K562 (cell line): ENCODE results near the gene TP73. TPM values are rescaled to one million over a fixed set of nuclear protein-coding genes. Genes with fewer than 3 reads are reported as not detected.

ENCODE experiments used
- ATAC-seq: fragments of 200-7000 bp; cut with Tn5 transposase; 3 replicates; pipeline ENCODE4 v1.9.1; 2020; ENCODE audit warnings: moderate library complexity
- BruUV-seq: library from RNA; stranded (reverse); fragments of 400-500 nt; replicated peaks from 2 replicates; lab custom pipeline; 2021; lab: Mats Ljungman, UMichigan
- CTCF ChIA-PET: fragments of 300-600 bp; formaldehyde crosslinking; extraction: SDS; loops from one replicate; lab custom pipeline; 2021; ENCODE audit warnings: low intra/inter-chr PET ratio; lab: Yijun Ruan, JAX
- POLR2A ChIA-PET: fragments of 300-600, 350-650 bp; sonication (Branson Sonifier 250); formaldehyde crosslinking; extraction: SDS; loops from one replicate; lab custom pipeline; 2021; ENCODE audit warnings: antibody characterized with exemption, inconsistent platforms; lab: Yijun Ruan, JAX
- DNase-seq, 4 experiments: peaks; one replicate each; pipeline versions ENCODE4 v3.0.0 to v3.0.0-alpha.2; 2011 to 2018; ENCODE audit warnings: low spot score in 3 of 4, mixed read lengths in 3 of 4; ENCODE audit errors: extremely low read depth in 1 of 4
- FAIRE-seq: peaks from 2 replicates; lab custom pipeline; 2011; peaks lifted over from hg19 to GRCh38; lab: Jason Lieb, UNC
- H2AFZ ChIP-seq: 2 replicates; pipeline ENCODE4 v1.6.0; 2011; ENCODE audit warnings: low read depth, low read length, control low read depth, inconsistent platforms
- H3K27ac ChIP-seq: fragments of 200-600 bp; 3 replicates; pipeline ENCODE4 v1.8.0; 2011; ENCODE audit warnings: low read depth, mild to moderate bottlenecking, control low read depth, inconsistent platforms, low read length, moderate library complexity, mixed read lengths; ENCODE audit errors: extremely low read depth
- H3K27me3 ChIP-seq, 2 experiments: fragments of 300-600 bp in 1 of 2; 2 replicates in 1 of 2; 3 replicates in 1 of 2; pipeline versions ENCODE4 v1.6.0 to v1.8.0; 2011; ENCODE audit warnings: inconsistent platforms in 2 of 2, low read length in 2 of 2, mild to moderate bottlenecking in 1 of 2, mixed read lengths in 1 of 2, moderate library complexity in 1 of 2; ENCODE audit not compliant: control insufficient read depth in 2 of 2, insufficient read depth in 2 of 2
- H3K36me3 ChIP-seq: fragments of 300-600 bp; 3 replicates; pipeline ENCODE4 v1.8.0; 2011; ENCODE audit warnings: mild to moderate bottlenecking, low read length, inconsistent platforms; ENCODE audit not compliant: control insufficient read depth, insufficient read depth
- H3K4me1 ChIP-seq, 2 experiments: fragments of 200-600 bp in 1 of 2; replicated peaks in 1 of 2; 2 replicates in 1 of 2; 3 replicates in 1 of 2; pipeline versions ENCODE4 v1.5.1 to v1.8.0; 2011; ENCODE audit warnings: inconsistent platforms in 2 of 2, low read length in 2 of 2, mild to moderate bottlenecking in 1 of 2, mixed read lengths in 1 of 2, moderate library complexity in 1 of 2; ENCODE audit not compliant: control insufficient read depth in 2 of 2, insufficient read depth in 2 of 2
- H3K4me2 ChIP-seq: 2 replicates; pipeline ENCODE4 v1.6.1; 2011; ENCODE audit warnings: low read length, control low read depth, inconsistent platforms, mixed read lengths; ENCODE audit not compliant: insufficient read depth
- H3K4me3 ChIP-seq: fragments of 200-600 bp; sonication (generic), shearing (Covaris generic); 2 replicates; pipeline ENCODE4 v1.5.1; 2016; ENCODE audit warnings: control low read depth, inconsistent platforms
- H3K79me2 ChIP-seq: fragments of 200-600 bp; 3 replicates; pipeline ENCODE4 v1.8.0; 2011; ENCODE audit warnings: low read length, inconsistent platforms; ENCODE audit not compliant: control insufficient read depth, insufficient read depth
- H3K9ac ChIP-seq, 2 experiments: 2 replicates each; pipeline versions ENCODE4 v1.6.0 to v1.6.1; 2011; ENCODE audit warnings: low read depth in 2 of 2, low read length in 2 of 2, control low read depth in 1 of 2, inconsistent platforms in 1 of 2, mild to moderate bottlenecking in 1 of 2, mixed read lengths in 1 of 2; ENCODE audit not compliant: insufficient read depth in 1 of 2
- H3K9me1 ChIP-seq: one replicate; pipeline ENCODE4 v1.6.0; 2011; ENCODE audit warnings: inconsistent platforms, mild to moderate bottlenecking, low read length, moderate library complexity; ENCODE audit not compliant: control insufficient read depth, insufficient read depth
- H3K9me3 ChIP-seq: replicated peaks from 2 replicates; pipeline ENCODE4 v1.5.1; 2011; ENCODE audit warnings: low read depth, low read length, inconsistent platforms; ENCODE audit not compliant: control insufficient read depth, insufficient read depth
- H4K20me1 ChIP-seq: replicated peaks from 2 replicates; pipeline ENCODE4 v1.6.1; 2011; ENCODE audit warnings: low read length, inconsistent platforms, mixed read lengths; ENCODE audit not compliant: control insufficient read depth, insufficient read depth
- CHCHD3 ChIP-seq: fragments of 250-450 bp; sonication (Bioruptor Pico); IDR thresholded peaks from 2 replicates; pipeline ENCODE4 v2.1.2; 2022; ENCODE audit warnings: mild to moderate bottlenecking
- KHSRP ChIP-seq: fragments of 450-650 bp; IDR thresholded peaks from 2 replicates; pipeline ENCODE4 v1.6.1; 2017
- POLR2B ChIP-seq: fragments of 450-650 bp; IDR thresholded peaks from 2 replicates; pipeline ENCODE4 v1.6.1; 2018; ENCODE audit warnings: low read depth; ENCODE audit not compliant: partially characterized antibody
- PTTG1 ChIP-seq: fragments of 450-650 bp; IDR thresholded peaks from 2 replicates; pipeline ENCODE4 v1.6.1; 2016; ENCODE audit warnings: low read depth, mild to moderate bottlenecking, missing genetic modification characterization, missing compliant biosample characterization
- SMARCA5 ChIP-seq: fragments of 450-650 bp; IDR thresholded peaks from 2 replicates; pipeline ENCODE4 v1.6.1; 2016
- SPI1 ChIP-seq: IDR thresholded peaks from 2 replicates; pipeline ENCODE4 v1.6.1; 2011; ENCODE audit warnings: low read depth, low read length, control low read depth, borderline replicate concordance
- THRAP3 ChIP-seq: fragments of 450-650 bp; IDR thresholded peaks from 2 replicates; pipeline ENCODE4 v1.6.1; 2016; ENCODE audit warnings: mild to moderate bottlenecking, inconsistent platforms, borderline replicate concordance
- WHSC1 ChIP-seq: IDR thresholded peaks from one replicate; pipeline ENCODE4 v1.6.1; 2012; ENCODE audit warnings: low read length, control low read depth, inconsistent platforms
- ZBTB7A ChIP-seq: IDR thresholded peaks from 2 replicates; pipeline ENCODE4 v1.6.1; 2011; ENCODE audit warnings: low read depth, mild to moderate bottlenecking, low read length, moderate library complexity, borderline replicate concordance; ENCODE audit not compliant: control insufficient read depth
- ZKSCAN3 ChIP-seq: fragments of 250-450 bp; sonication (Bioruptor Pico); IDR thresholded peaks from 2 replicates; pipeline ENCODE4 v1.4.0; 2020
- ZKSCAN8 ChIP-seq: fragments of 200-800 bp; sonication (Bioruptor generic); IDR thresholded peaks from 2 replicates; pipeline ENCODE4 v1.6.1; 2016; ENCODE audit warnings: missing genetic modification characterization, missing compliant biosample characterization
- ZNF217 ChIP-seq: sonication (generic); formaldehyde crosslinking; IDR thresholded peaks from 2 replicates; pipeline ENCODE4 v1.8.0; 2022; ENCODE audit warnings: mild to moderate bottlenecking, missing genetic modification reagents
- ZNF347 ChIP-seq: fragments of 450-650 bp; formaldehyde crosslinking; IDR thresholded peaks from 2 replicates; pipeline ENCODE4 v1.4.0; 2020; ENCODE audit warnings: low read depth, mild to moderate bottlenecking, moderate library complexity
- ZNF431 ChIP-seq: sonication (generic); formaldehyde crosslinking; IDR thresholded peaks from 2 replicates; pipeline ENCODE4 v1.8.0; 2022; ENCODE audit warnings: mild to moderate bottlenecking, missing genetic modification reagents
- ZNF586 ChIP-seq: fragments of 450-650 bp; formaldehyde crosslinking; conservative IDR thresholded peaks from 2 replicates; pipeline ENCODE4 v1.4.0; 2020; ENCODE audit warnings: mild to moderate bottlenecking, moderate library complexity
- WGBS: fragments of 100-300 bp; shearing (Covaris generic); methylation state at CpG from one replicate; pipeline ENCODE4 v1.1.6; 2016; ENCODE audit warnings: low coverage, mixed read lengths; ENCODE audit not compliant: insufficient coverage; ENCODE audit errors: missing lambda C conversion rate; 5-methylcytosine and 5-hydroxymethylcytosine counted together
- in situ Hi-C: fragments of 300-500 bp; cut with MboI; formaldehyde crosslinking; loops from 4 replicates; pipeline ENCODE4 v1.15.0; 2018; ENCODE audit warnings: inconsistent platforms, mixed read lengths
- intact Hi-C: fragments of 100-400 bp; cut with micrococcal nuclease; formaldehyde crosslinking; loops from 2 replicates; pipeline ENCODE4 v1.14.2; 2022
- polyA plus RNA-seq, 8 experiments: library from polyadenylated mRNA; depleted of rRNA in 4 of 8; stranded (reverse) in 5 of 8; unstranded in 3 of 8; fragments of >200 nt; fragmentation: Nextera tagmentation in 2 of 8; fragmentation: Illumina TruSeq in 1 of 8; extraction: Ambion mirVana in 2 of 8; extraction: Trizol in 1 of 8; gene quantifications; 2 replicates each; pipeline versions ENCODE4 v1.2.1 to v1.2.3, GENCODE V29; 2011 to 2014; ENCODE audit warnings: inconsistent platforms in 1 of 8, missing spikeins in 1 of 8
- total RNA-seq, 7 experiments: library from RNA; depleted of rRNA in 6 of 7; stranded (reverse); fragments of >200 nt in 6 of 7; fragmentation: Illumina TruSeq in 2 of 7; extraction: Trizol in 2 of 7; gene quantifications; 2 replicates each; pipeline versions ENCODE4 v1.2.1 to v1.2.3, GENCODE V29; 2011 to 2021; ENCODE audit warnings: low replicate concordance in 1 of 7
- TF ChIP-seq, protein P1 (sequence below): sonication (generic); formaldehyde crosslinking; IDR thresholded peaks from 2 replicates; pipeline ENCODE4 v1.8.0; 2023; ENCODE audit warnings: mild to moderate bottlenecking, missing genetic modification reagents
- TF ChIP-seq, protein P2 (sequence below): fragments of 250-450 bp; sonication (Bioruptor Pico); IDR thresholded peaks from 2 replicates; pipeline ENCODE4 v1.5.0; 2022; ENCODE audit warnings: mild to moderate bottlenecking
- TF ChIP-seq, protein P3 (sequence below): fragments of 450-650 bp; IDR thresholded peaks from 2 replicates; pipeline ENCODE4 v1.6.1; 2016; ENCODE audit warnings: antibody characterized with exemption

The TP73 gene
- total and polyA plus RNA-seq, 9 of the 15 experiments (the other 6 are each of a cell fraction or from before 2014, with no cell fraction given): 0.07 to 1.6 (median 0.40) TPM; not detected in 2

DNA sequence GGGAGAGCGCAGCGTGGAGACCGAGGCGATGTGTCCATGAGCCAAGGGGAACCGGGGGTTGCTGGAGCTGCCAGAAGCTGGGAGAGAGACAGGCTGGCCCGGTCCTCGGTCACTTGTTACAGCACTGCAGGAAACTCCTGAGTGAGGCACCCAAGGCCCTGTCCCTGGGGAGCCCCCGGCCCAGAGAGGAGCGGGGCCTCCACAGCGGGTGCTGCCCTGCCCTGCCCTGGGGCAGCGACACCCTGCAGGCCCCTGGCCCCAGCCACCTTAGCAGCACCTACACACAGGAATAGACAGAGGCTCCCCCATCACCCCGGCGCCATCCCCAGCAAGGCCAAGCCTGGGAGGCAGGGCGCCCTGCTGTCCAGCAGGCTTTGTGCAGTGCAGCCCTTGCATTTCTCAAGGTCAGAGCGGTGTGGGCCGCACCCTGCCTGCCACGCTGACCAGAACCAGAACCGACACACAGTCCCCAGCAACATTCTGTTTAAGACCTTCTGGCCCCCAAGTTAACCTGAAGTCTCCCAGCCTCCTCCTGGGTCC, 34.4 kb upstream of the TP73 start:
- Histone ChIP-seq H3K4me3 (no peak overlapping the region), H3K79me2 (no peaks in the 10 kb centered on the region), H3K9me3 (no peaks in the 10 kb centered on the region), H3K36me3 (no peaks in the 10 kb centered on the region), H4K20me1 (peaks cover 27% of the 10 kb centered on the region), H3K4me1 (peaks cover 4 to 18% of the 10 kb centered on the region in 2 experiments; a peak in 3 of 5 replicates), H3K9me1 (no peaks in the 10 kb centered on the region), H3K4me2 (no peak overlapping the region), H3K9ac (peak overlapping the region in 1 of 2 experiments; percentile 64; a peak in 1 of 4 replicates), H3K27me3 (peaks cover 24 to 61% of the 10 kb centered on the region in 2 experiments; a peak in 4 of 5 replicates), H2AFZ (no peak overlapping the region), H3K27ac (no peak overlapping the region)
- ChIA-PET POLR2A (interaction anchor here (0.7 to 1.1 kb wide), 3 partner anchors 10 to 277 kb away, joined by 3 to 4 read pairs (median 3); no protein-coding TSS in a partner anchor), CTCF (interaction anchor here (0.6 to 2.4 kb wide), 2 partner anchors 124 to 165 kb away, joined by 4 to 16 read pairs; partner anchors contain the start of gene ARHGEF16)
- intact Hi-C loops: loop anchor here (2.0 kb wide), 1 partner anchor 29 kb away; no protein-coding TSS in a partner anchor
- DNase-seq (no peak), ATAC-seq (no peak), FAIRE-seq (no peak)
- in situ Hi-C loops: no loop called here
- TF ChIP-seq SMARCA5: no peak
- TF ChIP-seq, protein P1, sequence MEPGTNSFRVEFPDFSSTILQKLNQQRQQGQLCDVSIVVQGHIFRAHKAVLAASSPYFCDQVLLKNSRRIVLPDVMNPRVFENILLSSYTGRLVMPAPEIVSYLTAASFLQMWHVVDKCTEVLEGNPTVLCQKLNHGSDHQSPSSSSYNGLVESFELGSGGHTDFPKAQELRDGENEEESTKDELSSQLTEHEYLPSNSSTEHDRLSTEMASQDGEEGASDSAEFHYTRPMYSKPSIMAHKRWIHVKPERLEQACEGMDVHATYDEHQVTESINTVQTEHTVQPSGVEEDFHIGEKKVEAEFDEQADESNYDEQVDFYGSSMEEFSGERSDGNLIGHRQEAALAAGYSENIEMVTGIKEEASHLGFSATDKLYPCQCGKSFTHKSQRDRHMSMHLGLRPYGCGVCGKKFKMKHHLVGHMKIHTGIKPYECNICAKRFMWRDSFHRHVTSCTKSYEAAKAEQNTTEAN (CRISPR knock-in tag): no peak
- no peak for TF ChIP-seq THRAP3
- TF ChIP-seq ZBTB7A: no peak
- TF ChIP-seq POLR2B: no peak
- TF ChIP-seq, protein P2, sequence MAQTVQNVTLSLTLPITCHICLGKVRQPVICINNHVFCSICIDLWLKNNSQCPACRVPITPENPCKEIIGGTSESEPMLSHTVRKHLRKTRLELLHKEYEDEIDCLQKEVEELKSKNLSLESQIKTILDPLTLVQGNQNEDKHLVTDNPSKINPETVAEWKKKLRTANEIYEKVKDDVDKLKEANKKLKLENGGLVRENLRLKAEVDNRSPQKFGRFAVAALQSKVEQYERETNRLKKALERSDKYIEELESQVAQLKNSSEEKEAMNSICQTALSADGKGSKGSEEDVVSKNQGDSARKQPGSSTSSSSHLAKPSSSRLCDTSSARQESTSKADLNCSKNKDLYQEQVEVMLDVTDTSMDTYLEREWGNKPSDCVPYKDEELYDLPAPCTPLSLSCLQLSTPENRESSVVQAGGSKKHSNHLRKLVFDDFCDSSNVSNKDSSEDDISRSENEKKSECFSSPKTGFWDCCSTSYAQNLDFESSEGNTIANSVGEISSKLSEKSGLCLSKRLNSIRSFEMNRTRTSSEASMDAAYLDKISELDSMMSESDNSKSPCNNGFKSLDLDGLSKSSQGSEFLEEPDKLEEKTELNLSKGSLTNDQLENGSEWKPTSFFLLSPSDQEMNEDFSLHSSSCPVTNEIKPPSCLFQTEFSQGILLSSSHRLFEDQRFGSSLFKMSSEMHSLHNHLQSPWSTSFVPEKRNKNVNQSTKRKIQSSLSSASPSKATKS (CRISPR knock-in tag): no peak
- TF ChIP-seq WHSC1: no peak
- TF ChIP-seq SPI1: no peak
- TF ChIP-seq KHSRP: no peak
- TF ChIP-seq ZNF586: no peak
- no peak for TF ChIP-seq CHCHD3 (CRISPR knock-in tag)
- no peak for TF ChIP-seq ZNF217
- TF ChIP-seq ZNF431 (CRISPR knock-in tag): no peak
- no peak for TF ChIP-seq ZNF347
- TF ChIP-seq PTTG1 (tag): no peak
- TF ChIP-seq ZKSCAN8 (CRISPR knock-in tag): no peak
- TF ChIP-seq, protein P3, sequence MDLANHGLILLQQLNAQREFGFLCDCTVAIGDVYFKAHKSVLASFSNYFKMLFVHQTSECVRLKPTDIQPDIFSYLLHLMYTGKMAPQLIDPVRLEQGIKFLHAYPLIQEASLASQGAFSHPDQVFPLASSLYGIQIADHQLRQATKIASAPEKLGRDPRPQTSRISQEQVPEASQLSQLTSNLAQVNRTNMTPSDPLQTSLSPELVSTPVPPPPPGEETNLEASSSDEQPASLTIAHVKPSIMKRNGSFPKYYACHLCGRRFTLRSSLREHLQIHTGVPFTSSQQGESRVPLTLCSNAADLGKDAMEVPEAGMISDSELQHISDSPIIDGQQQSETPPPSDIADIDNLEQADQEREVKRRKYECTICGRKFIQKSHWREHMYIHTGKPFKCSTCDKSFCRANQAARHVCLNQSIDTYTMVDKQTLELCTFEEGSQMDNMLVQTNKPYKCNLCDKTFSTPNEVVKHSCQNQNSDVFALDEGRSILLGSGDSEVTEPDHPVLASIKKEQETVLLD: no peak
- TF ChIP-seq ZKSCAN3 (CRISPR knock-in tag): no peak
- BruUV-seq: no TSS peak
- 9% methylated on average over 15 of the region's 18 CpGs for WGBS
